HG03175 (cell line): ENCODE results near the gene CD96.
"Not testable (repeated sequence)": the region's sequence is repeated elsewhere in the genome, so short reads cannot be mapped to it uniquely, and the experiment has no call there.

Experiments used
- ATAC-seq: cut with Tn5 transposase; IDR thresholded peaks from one replicate; pipeline ENCODE4 v1.9.1; 2021; ENCODE audit warnings: mild to moderate bottlenecking, moderate library complexity; ENCODE audit not compliant: unreplicated experiment

The CD96 gene

GRCh38 chr3:111617912-111618601 is 76.1 kb downstream of the CD96 start:
- no peak for ATAC-seq

- ATAC-seq: no peak
Observed at GRCh38 chr3:111618945-111619344, 76.9 kb downstream of the CD96 start.

- ATAC-seq: no peak
Observed at GRCh38 chr3:111619833-111620232, 77.8 kb downstream of the CD96 start.

GRCh38 chr3:111621535-111621934 is 79.5 kb downstream of the CD96 start:
- ATAC-seq: no peak

- ATAC-seq: no peak
Observed at GRCh38 chr3:111627092-111627491, 85.1 kb downstream of the CD96 start.

GRCh38 chr3:111629018-111629417 is 87.0 kb downstream of the CD96 start:
- not testable (repeated sequence) for ATAC-seq

GRCh38 chr3:111630638-111631037 is 88.6 kb downstream of the CD96 start:
- not testable (repeated sequence) for ATAC-seq

- no peak for ATAC-seq
Observed at GRCh38 chr3:111635403-111635802, 93.4 kb downstream of the CD96 start.

GRCh38 chr3:111636366-111636885 is 94.4 kb downstream of the CD96 start:
- ATAC-seq: no peak

- no peak for ATAC-seq
Observed at GRCh38 chr3:111639316-111639715, 97.3 kb downstream of the CD96 start.

- no peak for ATAC-seq
Observed at GRCh38 chr3:111648991-111649579, 107.1 kb downstream of the CD96 start.

- no peak for ATAC-seq
Observed at GRCh38 chr3:111650378-111651275, 108.6 kb downstream of the CD96 start.

GRCh38 chr3:111652492-111653180 is 110.6 kb downstream of the CD96 start:
- ATAC-seq: no peak

GRCh38 chr3:111653766-111654165 is 111.8 kb downstream of the CD96 start:
- ATAC-seq: no peak

GRCh38 chr3:111662012-111662411 is 120.0 kb downstream of the CD96 start:
- no peak for ATAC-seq

- no peak for ATAC-seq
Observed at GRCh38 chr3:111662907-111663306, 120.9 kb downstream of the CD96 start.

GRCh38 chr3:111666041-111666735 is 124.2 kb downstream of the CD96 start:
- ATAC-seq: no peak

- ATAC-seq: no peak
Observed at GRCh38 chr3:111667170-111667569, 125.2 kb downstream of the CD96 start.

- ATAC-seq: peak; percentile 98
Observed at GRCh38 chr3:111667621-111668239, 125.7 kb downstream of the CD96 start.

- ATAC-seq: no peak
Observed at GRCh38 chr3:111668326-111668725, 126.3 kb downstream of the CD96 start.
